Sigmoid colon (tissue), 4 donors: ENCODE measurements around the gene CTXN1.

Experiments used
- EP300 ChIP-seq, 4 donors: sonication (generic); formaldehyde crosslinking; IDR thresholded peaks; one replicate each; pipeline ENCODE4 v1.6.1; 2017; ENCODE audit warnings: antibody characterized with exemption in 4 of 4
- POLR2A ChIP-seq, 2 donors: fragments of 450-650 bp; IDR thresholded peaks; one replicate each; pipeline ENCODE4 v1.6.1; 2016; ENCODE audit warnings: antibody characterized with exemption in 2 of 2, mild to moderate bottlenecking in 2 of 2, moderate library complexity in 2 of 2
- POLR2AphosphoS5 ChIP-seq, 4 donors: sonication (generic); formaldehyde crosslinking; IDR thresholded peaks; one replicate each; pipeline ENCODE4 v1.6.1; 2017; ENCODE audit warnings: antibody characterized with exemption in 4 of 4
- TF ChIP-seq, protein P1 (sequence below), 4 experiments: fragments of 450-650 bp in 3 of 4; fragments of 200-600 bp in 1 of 4; IDR thresholded peaks; one replicate each; pipeline ENCODE4 v1.5.1; 2016 to 2019; ENCODE audit warnings: antibody characterized with exemption in 4 of 4, mild to moderate bottlenecking in 3 of 4, moderate library complexity in 2 of 4

DNA sequence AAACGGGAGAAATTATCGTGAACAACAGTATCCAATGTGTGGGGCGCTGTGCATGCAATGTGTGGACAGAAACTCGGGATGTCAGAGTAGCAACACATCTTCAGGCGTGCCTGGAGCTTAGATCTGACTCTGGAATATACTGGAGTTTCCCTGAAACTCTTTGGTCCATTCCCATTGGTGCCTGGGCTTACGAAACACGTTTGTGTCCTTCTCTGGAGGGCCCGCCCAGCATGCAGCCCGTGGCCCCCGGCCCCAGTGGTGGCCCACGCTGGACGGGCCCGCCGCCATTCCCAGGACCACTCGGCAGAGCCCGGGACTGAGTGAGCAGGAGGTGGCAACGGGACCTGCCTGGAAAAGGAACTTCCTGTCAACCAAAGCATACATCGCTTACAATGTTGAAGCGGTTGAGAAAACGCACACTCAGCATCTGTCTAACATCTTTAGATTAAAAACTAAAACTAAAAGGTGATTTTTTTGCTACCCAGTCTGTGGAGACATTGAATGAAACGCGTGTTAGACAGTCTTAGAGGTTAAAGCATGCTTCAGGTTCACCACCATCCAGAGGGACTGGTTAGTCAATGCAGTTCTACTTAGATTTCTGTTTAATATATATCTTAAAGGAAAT, 36.8 kb upstream of the CTXN1 start:
- TF ChIP-seq, protein P1, sequence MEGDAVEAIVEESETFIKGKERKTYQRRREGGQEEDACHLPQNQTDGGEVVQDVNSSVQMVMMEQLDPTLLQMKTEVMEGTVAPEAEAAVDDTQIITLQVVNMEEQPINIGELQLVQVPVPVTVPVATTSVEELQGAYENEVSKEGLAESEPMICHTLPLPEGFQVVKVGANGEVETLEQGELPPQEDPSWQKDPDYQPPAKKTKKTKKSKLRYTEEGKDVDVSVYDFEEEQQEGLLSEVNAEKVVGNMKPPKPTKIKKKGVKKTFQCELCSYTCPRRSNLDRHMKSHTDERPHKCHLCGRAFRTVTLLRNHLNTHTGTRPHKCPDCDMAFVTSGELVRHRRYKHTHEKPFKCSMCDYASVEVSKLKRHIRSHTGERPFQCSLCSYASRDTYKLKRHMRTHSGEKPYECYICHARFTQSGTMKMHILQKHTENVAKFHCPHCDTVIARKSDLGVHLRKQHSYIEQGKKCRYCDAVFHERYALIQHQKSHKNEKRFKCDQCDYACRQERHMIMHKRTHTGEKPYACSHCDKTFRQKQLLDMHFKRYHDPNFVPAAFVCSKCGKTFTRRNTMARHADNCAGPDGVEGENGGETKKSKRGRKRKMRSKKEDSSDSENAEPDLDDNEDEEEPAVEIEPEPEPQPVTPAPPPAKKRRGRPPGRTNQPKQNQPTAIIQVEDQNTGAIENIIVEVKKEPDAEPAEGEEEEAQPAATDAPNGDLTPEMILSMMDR (IDR thresholded peaks at IDR 0.05) = no peak
- no peak for TF ChIP-seq EP300 (IDR thresholded peaks at IDR 0.05)
- TF ChIP-seq POLR2AphosphoS5 (IDR thresholded peaks at IDR 0.05) = no peak
- TF ChIP-seq POLR2A (IDR thresholded peaks at IDR 0.05) = no peak
